Hindlimb muscle (tissue), 1 donor: ENCODE results near the gene PRAMEF12. TPM values are rescaled to one million over a fixed set of nuclear protein-coding genes. Genes with fewer than 3 reads are reported as not detected.
"Not testable (repeated sequence)": the region's sequence is repeated elsewhere in the genome, so short reads cannot be mapped to it uniquely, and the experiment has no call there.

Experiments used
- DNase-seq: peaks from one replicate; pipeline ENCODE4 v3.0.0-alpha.2; 2013
- polyA plus RNA-seq: library from polyadenylated mRNA; unstranded; fragments of 120-200 nt; gene quantifications from one replicate; pipeline ENCODE4 v1.2.1, GENCODE V29; 2013; ENCODE audit not compliant: insufficient read length

The PRAMEF12 gene
- polyA plus RNA-seq: not detected

GRCh38 chr1:12773438-12773837, at the start of gene PRAMEF12:
PRAMEF12 (plus strand) TSS chr1:12773738; CDS start chr1:12774868, 1,130 bp downstream.
- DNase-seq: no peak

- DNase-seq: no peak
These were observed 45.1 kb upstream of the PRAMEF12 start for GRCh38 chr1:12728391-12728790.

- no peak for DNase-seq
These were observed 43.4 kb upstream of the PRAMEF12 start for GRCh38 chr1:12730156-12730555.

- not testable (repeated sequence) for DNase-seq
These were observed 42.5 kb upstream of the PRAMEF12 start for GRCh38 chr1:12731084-12731483.

GRCh38 chr1:12734651-12735050, 38.9 kb upstream of the PRAMEF12 start:
- no peak for DNase-seq

GRCh38 chr1:12738934-12739333, 34.6 kb upstream of the PRAMEF12 start:
- no peak for DNase-seq

- DNase-seq: no peak
These were observed 33.9 kb upstream of the PRAMEF12 start for GRCh38 chr1:12739613-12740012.

GRCh38 chr1:12741946-12742345, 31.6 kb upstream of the PRAMEF12 start:
- DNase-seq: no peak

GRCh38 chr1:12745126-12745991, 28.2 kb upstream of the PRAMEF12 start:
- no peak for DNase-seq

GRCh38 chr1:12745992-12746323, 27.6 kb upstream of the PRAMEF12 start, which contains the start of gene CFAP107:
CFAP107 (plus strand) TSS chr1:12746200; CDS start chr1:12746431, 231 bp downstream.
- no peak for DNase-seq

GRCh38 chr1:12748778-12749355, 24.7 kb upstream of the PRAMEF12 start:
- DNase-seq: no peak

GRCh38 chr1:12754738-12755137, 18.8 kb upstream of the PRAMEF12 start:
- DNase-seq: no peak

- no peak for DNase-seq
These were observed 17.3 kb upstream of the PRAMEF12 start for GRCh38 chr1:12756273-12756672.

GRCh38 chr1:12756768-12757413, 16.6 kb upstream of the PRAMEF12 start:
- no peak for DNase-seq

GRCh38 chr1:12757836-12758235, 15.7 kb upstream of the PRAMEF12 start:
- no peak for DNase-seq

- DNase-seq: no peak
These were observed 13.2 kb upstream of the PRAMEF12 start for GRCh38 chr1:12760256-12760795.

GRCh38 chr1:12761781-12762180, 11.8 kb upstream of the PRAMEF12 start:
- DNase-seq: no peak

GRCh38 chr1:12762766-12763165, 10.8 kb upstream of the PRAMEF12 start:
- no peak for DNase-seq

- no peak for DNase-seq
These were observed 10.1 kb upstream of the PRAMEF12 start for GRCh38 chr1:12763479-12763878.

- no peak for DNase-seq
These were observed 9.5 kb upstream of the PRAMEF12 start for GRCh38 chr1:12764016-12764415.

GRCh38 chr1:12769031-12769430, 4.5 kb upstream of the PRAMEF12 start:
- DNase-seq: no peak

GRCh38 chr1:12769976-12770505, 3.5 kb upstream of the PRAMEF12 start:
- DNase-seq: no peak

GRCh38 chr1:12770620-12771019, 2.9 kb upstream of the PRAMEF12 start:
- no peak for DNase-seq
